Ishikawa (cell line): Measurements from ENCODE around the gene OR2C1.

ENCODE experiments used
- CEBPB ChIP-seq: IDR thresholded peaks from 2 replicates; pipeline ENCODE4 v1.6.1; 2012
- CREB1 ChIP-seq: IDR thresholded peaks from 2 replicates; pipeline ENCODE4 v1.6.1; 2012; ENCODE audit warnings: low read depth
- EGR1 ChIP-seq: IDR thresholded peaks from 2 replicates; pipeline ENCODE4 v1.6.1; 2012
- EP300 ChIP-seq: IDR thresholded peaks from 2 replicates; pipeline ENCODE4 v1.6.1; 2012; ENCODE audit warnings: borderline replicate concordance
- FOXM1 ChIP-seq: IDR thresholded peaks from 2 replicates; pipeline ENCODE4 v1.6.1; 2012; ENCODE audit warnings: low read depth, borderline replicate concordance
- NFIC ChIP-seq: IDR thresholded peaks from 2 replicates; pipeline ENCODE4 v1.6.1; 2012
- RAD21 ChIP-seq: IDR thresholded peaks from 2 replicates; pipeline ENCODE4 v1.6.1; 2012; ENCODE audit warnings: low read depth
- TAF1 ChIP-seq: IDR thresholded peaks from 2 replicates; pipeline ENCODE4 v1.6.1; 2012; ENCODE audit warnings: low read depth, mild to moderate bottlenecking
- TCF12 ChIP-seq: IDR thresholded peaks from 2 replicates; pipeline ENCODE4 v1.6.1; 2012; ENCODE audit warnings: low read depth
- TEAD4 ChIP-seq: IDR thresholded peaks from 2 replicates; pipeline ENCODE4 v1.6.1; 2012
- USF1 ChIP-seq: IDR thresholded peaks from 2 replicates; pipeline ENCODE4 v1.6.1; 2012
- YY1 ChIP-seq: IDR thresholded peaks from 2 replicates; pipeline ENCODE4 v1.6.1; 2012; ENCODE audit warnings: low read depth
- ZBTB7A ChIP-seq: IDR thresholded peaks from 2 replicates; pipeline ENCODE4 v1.6.1; 2012; ENCODE audit warnings: low read depth
- TF ChIP-seq, protein P1 (sequence below): IDR thresholded peaks from 2 replicates; pipeline ENCODE4 v1.6.1; 2012
- TF ChIP-seq, protein P2 (sequence below): IDR thresholded peaks from 2 replicates; pipeline ENCODE4 v1.6.1; 2012; ENCODE audit warnings: low read depth, mild to moderate bottlenecking

Gene OR2C1

DNA sequence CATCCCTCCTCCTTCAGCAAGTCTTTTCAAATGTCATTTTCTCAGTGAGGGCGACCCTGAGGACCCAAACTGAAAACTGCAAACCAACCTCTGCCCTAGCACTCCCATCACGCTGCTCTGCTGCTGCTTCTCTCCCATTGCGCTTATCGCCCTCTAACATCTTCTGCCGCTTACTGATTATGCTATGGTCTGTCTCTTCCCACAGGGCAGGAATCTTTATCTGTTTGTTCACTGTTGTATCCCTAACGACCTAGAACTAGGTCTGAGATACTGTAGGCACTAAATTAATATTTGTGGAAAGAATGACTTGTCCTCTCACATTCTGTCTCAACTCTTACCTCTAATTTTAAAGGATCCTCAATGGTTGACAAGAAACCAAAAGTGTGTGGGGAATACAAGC lies 32.6 kb downstream of the OR2C1 start:
- no peak for TF ChIP-seq TEAD4
- no peak for TF ChIP-seq CEBPB
- TF ChIP-seq TCF12, result no peak
- no peak for TF ChIP-seq YY1
- TF ChIP-seq, protein P1, sequence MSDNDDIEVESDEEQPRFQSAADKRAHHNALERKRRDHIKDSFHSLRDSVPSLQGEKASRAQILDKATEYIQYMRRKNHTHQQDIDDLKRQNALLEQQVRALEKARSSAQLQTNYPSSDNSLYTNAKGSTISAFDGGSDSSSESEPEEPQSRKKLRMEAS, result no peak
- TF ChIP-seq FOXM1, result no peak
- TF ChIP-seq NFIC, result no peak
- no peak for TF ChIP-seq TAF1
- no peak for TF ChIP-seq USF1
- TF ChIP-seq, protein P2, sequence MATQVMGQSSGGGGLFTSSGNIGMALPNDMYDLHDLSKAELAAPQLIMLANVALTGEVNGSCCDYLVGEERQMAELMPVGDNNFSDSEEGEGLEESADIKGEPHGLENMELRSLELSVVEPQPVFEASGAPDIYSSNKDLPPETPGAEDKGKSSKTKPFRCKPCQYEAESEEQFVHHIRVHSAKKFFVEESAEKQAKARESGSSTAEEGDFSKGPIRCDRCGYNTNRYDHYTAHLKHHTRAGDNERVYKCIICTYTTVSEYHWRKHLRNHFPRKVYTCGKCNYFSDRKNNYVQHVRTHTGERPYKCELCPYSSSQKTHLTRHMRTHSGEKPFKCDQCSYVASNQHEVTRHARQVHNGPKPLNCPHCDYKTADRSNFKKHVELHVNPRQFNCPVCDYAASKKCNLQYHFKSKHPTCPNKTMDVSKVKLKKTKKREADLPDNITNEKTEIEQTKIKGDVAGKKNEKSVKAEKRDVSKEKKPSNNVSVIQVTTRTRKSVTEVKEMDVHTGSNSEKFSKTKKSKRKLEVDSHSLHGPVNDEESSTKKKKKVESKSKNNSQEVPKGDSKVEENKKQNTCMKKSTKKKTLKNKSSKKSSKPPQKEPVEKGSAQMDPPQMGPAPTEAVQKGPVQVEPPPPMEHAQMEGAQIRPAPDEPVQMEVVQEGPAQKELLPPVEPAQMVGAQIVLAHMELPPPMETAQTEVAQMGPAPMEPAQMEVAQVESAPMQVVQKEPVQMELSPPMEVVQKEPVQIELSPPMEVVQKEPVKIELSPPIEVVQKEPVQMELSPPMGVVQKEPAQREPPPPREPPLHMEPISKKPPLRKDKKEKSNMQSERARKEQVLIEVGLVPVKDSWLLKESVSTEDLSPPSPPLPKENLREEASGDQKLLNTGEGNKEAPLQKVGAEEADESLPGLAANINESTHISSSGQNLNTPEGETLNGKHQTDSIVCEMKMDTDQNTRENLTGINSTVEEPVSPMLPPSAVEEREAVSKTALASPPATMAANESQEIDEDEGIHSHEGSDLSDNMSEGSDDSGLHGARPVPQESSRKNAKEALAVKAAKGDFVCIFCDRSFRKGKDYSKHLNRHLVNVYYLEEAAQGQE, result no peak
- TF ChIP-seq EGR1, result no peak
- no peak for TF ChIP-seq ZBTB7A
- no peak for TF ChIP-seq CREB1
- no peak for TF ChIP-seq RAD21
- no peak for TF ChIP-seq EP300

DNA sequence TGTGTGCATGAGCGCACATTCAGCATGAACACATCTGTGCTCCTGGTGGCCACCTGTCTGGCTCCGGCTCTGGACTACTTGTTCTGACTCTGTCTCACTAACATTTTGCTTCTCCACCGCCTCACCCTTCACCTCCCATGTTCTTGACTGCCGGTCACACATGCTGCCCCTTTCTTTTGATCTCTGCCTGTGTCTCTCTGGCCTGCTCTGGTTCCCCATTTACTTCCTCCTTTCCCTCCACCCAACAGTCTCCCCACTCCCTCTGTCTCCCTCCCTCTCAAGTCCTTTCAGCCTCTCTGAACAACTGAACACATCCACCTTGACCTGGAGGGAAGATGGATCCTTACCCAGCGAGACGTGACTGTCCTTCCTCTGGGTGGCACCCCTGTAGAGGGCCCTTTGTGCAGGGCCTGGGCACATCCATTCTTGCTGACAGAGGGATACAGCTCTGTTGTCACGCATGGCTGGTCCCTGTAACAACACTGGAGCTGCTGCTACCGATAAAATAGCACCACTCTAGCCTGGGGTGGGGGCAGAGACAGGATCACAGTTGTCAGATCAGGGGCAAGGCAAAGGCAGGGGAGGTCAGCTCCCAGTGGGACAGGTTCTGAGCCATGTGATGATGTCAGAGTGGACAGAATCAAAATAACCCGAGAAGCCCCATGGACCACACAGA lies 34.1 kb downstream of the OR2C1 start:
- no peak for TF ChIP-seq USF1
- no peak for TF ChIP-seq EP300
- TF ChIP-seq CREB1, result no peak
- no peak for TF ChIP-seq FOXM1
- TF ChIP-seq, protein P2, result no peak
- TF ChIP-seq TAF1, result no peak
- TF ChIP-seq CEBPB, result no peak
- TF ChIP-seq TCF12, result no peak
- TF ChIP-seq YY1, result no peak
- no peak for TF ChIP-seq NFIC
- TF ChIP-seq EGR1, result no peak
- TF ChIP-seq RAD21, result no peak
- TF ChIP-seq, protein P1, result no peak
- no peak for TF ChIP-seq TEAD4

- TF ChIP-seq YY1, result no peak
- no peak for TF ChIP-seq NFIC
- no peak for TF ChIP-seq ZBTB7A
- TF ChIP-seq USF1, result no peak
- no peak for TF ChIP-seq FOXM1
- TF ChIP-seq, protein P2, result no peak
- TF ChIP-seq TAF1, result no peak
These were observed 44.7 kb downstream of the OR2C1 start for GRCh38 chr16:3400446-3400778.
